OCI-LY7 (cell line): ENCODE measurements around the gene ZNF335. TPM values are rescaled to one million over a fixed set of nuclear protein-coding genes. Genes with fewer than 3 reads are reported as not detected.

ENCODE experiments used
- BruUV-seq: library from RNA; stranded (reverse); fragments of 400-500 nt; replicated peaks from 2 replicates; lab custom pipeline; 2021; lab: Mats Ljungman, UMichigan
- CTCF ChIA-PET: fragments of 300-600 bp; sonication (Branson Sonifier 250); formaldehyde crosslinking; loops from one replicate; lab custom pipeline; 2022; ENCODE audit warnings: antibody characterized with exemption; ENCODE audit not compliant: unreplicated experiment; lab: Charles Lee
- POLR2A ChIA-PET: fragments of 300-600 bp; sonication (Branson Sonifier 250); formaldehyde crosslinking; loops from one replicate; lab custom pipeline; 2022; ENCODE audit warnings: antibody characterized with exemption; lab: Charles Lee
- DNase-seq: peaks from one replicate; pipeline ENCODE4 v3.0.0-alpha.2; 2015; ENCODE audit warnings: low spot score
- H2AFZ ChIP-seq: fragments of 200-600 bp; sonication (generic), shearing (Covaris generic); 2 replicates; pipeline ENCODE4 v1.6.1; 2014; ENCODE audit warnings: mild to moderate bottlenecking, antibody characterized with exemption, low read length, moderate library complexity
- H3K27ac ChIP-seq: fragments of 200-600 bp; sonication (generic); 2 replicates; pipeline ENCODE4 v1.5.1; 2014; ENCODE audit warnings: mixed run types, low read depth, mild to moderate bottlenecking, moderate library complexity, low read length, inconsistent platforms; ENCODE audit not compliant: poor library complexity, severe bottlenecking
- H3K36me3 ChIP-seq: fragments of 200-600 bp; sonication (generic); 2 replicates; pipeline ENCODE4 v1.6.1; 2014; ENCODE audit warnings: mild to moderate bottlenecking, antibody characterized with exemption, low read length, moderate library complexity, mixed read lengths; ENCODE audit not compliant: insufficient read depth
- H3K4me1 ChIP-seq: fragments of 200-600 bp; sonication (generic); 2 replicates; pipeline ENCODE4 v1.5.1; 2014; ENCODE audit warnings: mild to moderate bottlenecking, low read length; ENCODE audit not compliant: insufficient read depth, poor library complexity, severe bottlenecking
- H3K4me2 ChIP-seq: fragments of 200-600 bp; sonication (generic); 2 replicates; pipeline ENCODE4 v1.6.1; 2014; ENCODE audit warnings: mild to moderate bottlenecking, low read length
- H3K4me3 ChIP-seq: fragments of 200-600 bp; sonication (generic); 2 replicates; pipeline ENCODE4 v1.5.1; 2014; ENCODE audit warnings: mild to moderate bottlenecking, low read depth, low read length; ENCODE audit not compliant: poor library complexity, severe bottlenecking
- H3K79me2 ChIP-seq: fragments of 200-600 bp; sonication (generic); 2 replicates; pipeline ENCODE4 v1.6.1; 2016; ENCODE audit warnings: low read depth, mild to moderate bottlenecking, low read length, moderate library complexity, mixed read lengths; ENCODE audit not compliant: insufficient read depth
- H3K9me2 ChIP-seq: fragments of 200-600 bp; sonication (generic); 2 replicates; pipeline ENCODE4 v1.6.1; 2016; ENCODE audit warnings: mild to moderate bottlenecking, low read length, mixed read lengths; ENCODE audit not compliant: insufficient read depth
- H3K9me3 ChIP-seq: fragments of 200-600 bp; sonication (generic); 2 replicates; pipeline ENCODE4 v1.6.1; 2014; ENCODE audit warnings: mild to moderate bottlenecking, mixed run types, low read length, mixed read lengths
- H4K20me1 ChIP-seq: fragments of 200-600 bp; sonication (generic); 2 replicates; pipeline ENCODE4 v1.6.1; 2014; ENCODE audit warnings: mild to moderate bottlenecking, antibody characterized with exemption, low read length, moderate library complexity, mixed read lengths; ENCODE audit not compliant: insufficient read depth
- EZH2phosphoT487 ChIP-seq: fragments of 200-600 bp; sonication (generic); IDR thresholded peaks from 2 replicates; pipeline ENCODE4 v1.6.1; 2018; ENCODE audit warnings: low read depth, borderline replicate concordance, mild to moderate bottlenecking, mixed run types, antibody characterized with exemption, low read length, moderate library complexity, mixed read lengths
- intact Hi-C: fragments of 100-400 bp; cut with micrococcal nuclease; formaldehyde crosslinking; loops from one replicate; pipeline ENCODE4 v1.10.0; 2022; ENCODE audit not compliant: unreplicated experiment
- total RNA-seq, 2 experiments: library from RNA; depleted of rRNA in 1 of 2; stranded (reverse); fragments of >200 nt in 1 of 2; shearing (Covaris generic) in 1 of 2; gene quantifications; 2 replicates each; pipeline ENCODE4 v1.2.3, GENCODE V29; 2014 to 2022
- TF ChIP-seq, protein P1 (sequence below): fragments of 200-600 bp; sonication (generic); conservative IDR thresholded peaks from 2 replicates; pipeline ENCODE4 v1.5.1; 2014; ENCODE audit warnings: mild to moderate bottlenecking, antibody characterized with exemption, low read length, moderate library complexity, mixed read lengths

ZNF335 gene
- total RNA-seq, 2 experiments from 2014 or later: 21.0 to 28.4 TPM

DNA sequence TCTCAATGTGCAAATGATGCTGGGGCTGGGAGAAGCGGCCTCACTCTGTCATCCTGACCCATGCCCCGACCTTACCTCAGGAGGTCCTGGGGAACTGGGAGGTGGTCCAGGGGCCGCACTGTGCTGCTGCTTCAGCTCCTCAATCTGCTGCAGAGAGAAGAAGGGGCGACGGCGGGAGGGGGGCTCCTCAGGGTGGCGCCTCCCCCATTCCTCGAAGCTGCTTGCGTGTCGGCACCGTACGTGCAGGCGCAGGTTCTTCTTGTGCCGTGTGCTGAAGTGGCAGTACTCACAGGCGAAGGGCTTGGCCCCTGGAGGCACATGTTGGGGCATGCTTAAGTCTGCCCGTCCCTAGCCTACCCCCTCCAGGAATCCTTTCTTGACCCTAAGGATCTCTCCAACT lies 12.9 kb downstream of the ZNF335 start:
- ChIA-PET POLR2A (no interaction called here), CTCF (interaction anchor here (1.2 to 1.9 kb wide), 2 partner anchors 10 to 12 kb away, joined by 3 to 7 read pairs; no protein-coding TSS in a partner anchor)
- intact Hi-C loops: no loop called here
- TF ChIP-seq, protein P1, sequence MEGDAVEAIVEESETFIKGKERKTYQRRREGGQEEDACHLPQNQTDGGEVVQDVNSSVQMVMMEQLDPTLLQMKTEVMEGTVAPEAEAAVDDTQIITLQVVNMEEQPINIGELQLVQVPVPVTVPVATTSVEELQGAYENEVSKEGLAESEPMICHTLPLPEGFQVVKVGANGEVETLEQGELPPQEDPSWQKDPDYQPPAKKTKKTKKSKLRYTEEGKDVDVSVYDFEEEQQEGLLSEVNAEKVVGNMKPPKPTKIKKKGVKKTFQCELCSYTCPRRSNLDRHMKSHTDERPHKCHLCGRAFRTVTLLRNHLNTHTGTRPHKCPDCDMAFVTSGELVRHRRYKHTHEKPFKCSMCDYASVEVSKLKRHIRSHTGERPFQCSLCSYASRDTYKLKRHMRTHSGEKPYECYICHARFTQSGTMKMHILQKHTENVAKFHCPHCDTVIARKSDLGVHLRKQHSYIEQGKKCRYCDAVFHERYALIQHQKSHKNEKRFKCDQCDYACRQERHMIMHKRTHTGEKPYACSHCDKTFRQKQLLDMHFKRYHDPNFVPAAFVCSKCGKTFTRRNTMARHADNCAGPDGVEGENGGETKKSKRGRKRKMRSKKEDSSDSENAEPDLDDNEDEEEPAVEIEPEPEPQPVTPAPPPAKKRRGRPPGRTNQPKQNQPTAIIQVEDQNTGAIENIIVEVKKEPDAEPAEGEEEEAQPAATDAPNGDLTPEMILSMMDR: no peak
- no peak for TF ChIP-seq EZH2phosphoT487
- DNase-seq: no peak
- H3K4me1 ChIP-seq: no peaks in the 10 kb centered on the region
- no peak overlapping the region for H3K4me2 ChIP-seq
- no TSS peak for BruUV-seq
- H3K9me3 ChIP-seq: no peaks in the 10 kb centered on the region
- no peaks in the 10 kb centered on the region for H3K79me2 ChIP-seq
- H3K27ac ChIP-seq: no peak overlapping the region
- no peaks in the 10 kb centered on the region for H3K9me2 ChIP-seq
- H4K20me1 ChIP-seq: no peaks in the 10 kb centered on the region
- no peak overlapping the region for H2AFZ ChIP-seq
- peaks cover 77% of the 10 kb centered on the region for H3K36me3 ChIP-seq
- H3K4me3 ChIP-seq: no peak overlapping the region

DNA sequence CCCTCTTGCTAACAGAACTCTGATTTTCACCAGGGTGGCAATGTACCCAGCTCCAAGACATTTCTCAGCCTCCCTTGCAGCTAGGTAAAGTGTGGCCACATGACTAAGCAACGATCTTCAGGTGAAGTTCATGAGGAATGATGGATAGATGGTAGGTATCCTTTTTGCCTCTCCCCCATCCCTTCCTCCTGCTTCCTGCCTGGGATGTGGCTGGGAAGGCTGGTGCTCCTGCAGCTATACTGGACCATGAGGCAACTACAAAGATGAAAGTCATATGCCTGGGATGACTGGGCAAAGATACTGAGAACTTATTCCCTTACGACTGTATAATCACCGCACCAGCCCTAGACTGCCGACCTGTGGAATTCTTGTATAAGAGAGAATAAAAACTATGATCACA lies 13.4 kb downstream of the ZNF335 start:
- H3K4me3 ChIP-seq: no peak overlapping the region

More for the DNA sequence above, 13.4 kb downstream of the ZNF335 start:
- BruUV-seq: no TSS peak
- H3K79me2 ChIP-seq: no peaks in the 10 kb centered on the region
- ChIA-PET CTCF (interaction anchor here (1.9 kb wide), 1 partner anchor 11 kb away, joined by 7 read pairs; no protein-coding TSS in a partner anchor), POLR2A (interaction anchor here (0.6 kb wide), 1 partner anchor 88 kb away, joined by 3 read pairs; no protein-coding TSS in a partner anchor)
- no peak for DNase-seq
- H4K20me1 ChIP-seq: no peaks in the 10 kb centered on the region
- H3K9me2 ChIP-seq: no peaks in the 10 kb centered on the region
- H3K27ac ChIP-seq: no peak overlapping the region
- intact Hi-C loops: no loop called here
- no peak overlapping the region for H2AFZ ChIP-seq
- H3K4me1 ChIP-seq: no peaks in the 10 kb centered on the region
- peaks cover 73% of the 10 kb centered on the region for H3K36me3 ChIP-seq
- TF ChIP-seq, protein P1: no peak
- no peak for TF ChIP-seq EZH2phosphoT487
- H3K4me2 ChIP-seq: no peak overlapping the region
- no peaks in the 10 kb centered on the region for H3K9me3 ChIP-seq
